SU-DHL-6 (cell line): ENCODE data around the gene ABCG1.
"Not testable (repeated sequence)": the region's sequence is repeated elsewhere in the genome, so short reads cannot be mapped to it uniquely, and the experiment has no call there.

Source experiments
- H2AFZ ChIP-seq: fragments of 200-600 bp; sonication (generic); 2 replicates; pipeline ENCODE4 v1.6.1; 2014; ENCODE audit warnings: low read depth, mild to moderate bottlenecking, moderate library complexity, mixed read lengths, antibody characterized with exemption, low read length; ENCODE audit not compliant: severe bottlenecking
- H3F3A ChIP-seq: fragments of 200-600 bp; shearing (Covaris generic); 2 replicates; pipeline ENCODE4 v1.6.0; 2016; ENCODE audit warnings: antibody characterized with exemption, mild to moderate bottlenecking; ENCODE audit not compliant: insufficient read depth
- H3K27ac ChIP-seq: fragments of 200-600 bp; sonication (generic); 2 replicates; pipeline ENCODE4 v1.5.1; 2016; ENCODE audit warnings: low read depth, mild to moderate bottlenecking, low read length, moderate library complexity, mixed read lengths
- H3K27me3 ChIP-seq: fragments of 200-600 bp; sonication (generic), shearing (Covaris generic); 2 replicates; pipeline ENCODE4 v1.6.0; 2014; ENCODE audit warnings: mild to moderate bottlenecking, low read length
- H3K36me3 ChIP-seq: fragments of 200-600 bp; sonication (generic); 2 replicates; pipeline ENCODE4 v1.6.1; 2014; ENCODE audit warnings: mild to moderate bottlenecking, low read length, mixed read lengths
- H3K4me2 ChIP-seq: fragments of 300-600, 200-600 bp; shearing (Covaris generic), sonication (generic); 2 replicates; pipeline ENCODE4 v1.6.0; 2014; ENCODE audit warnings: low read length, low read depth, mild to moderate bottlenecking; ENCODE audit not compliant: poor library complexity, severe bottlenecking
- H3K4me3 ChIP-seq: fragments of 200-600 bp; sonication (generic); 2 replicates; pipeline ENCODE4 v1.5.1; 2014; ENCODE audit warnings: antibody characterized with exemption, low read length, mild to moderate bottlenecking, mixed read lengths; ENCODE audit not compliant: insufficient read depth, poor library complexity, severe bottlenecking
- H3K79me2 ChIP-seq: fragments of 200-600 bp; sonication (generic); 2 replicates; pipeline ENCODE4 v1.6.1; 2014; ENCODE audit warnings: mild to moderate bottlenecking, low read length, moderate library complexity; ENCODE audit not compliant: insufficient read depth
- H3K9ac ChIP-seq: fragments of 200-600 bp; sonication (generic); 2 replicates; pipeline ENCODE4 v1.7.0; 2014; ENCODE audit warnings: mild to moderate bottlenecking, low read length
- H3K9me2 ChIP-seq: fragments of 200-600 bp; sonication (generic); replicated peaks from 2 replicates; pipeline ENCODE4 v1.6.1; 2014; ENCODE audit warnings: low read length; ENCODE audit not compliant: insufficient read depth
- H3K9me3 ChIP-seq: fragments of 200-600 bp; sonication (generic); 2 replicates; pipeline ENCODE4 v1.6.1; 2014; ENCODE audit warnings: low read length, mixed read lengths; ENCODE audit not compliant: insufficient read depth
- H4K20me1 ChIP-seq: fragments of 200-600 bp; sonication (generic); 2 replicates; pipeline ENCODE4 v1.6.1; 2014; ENCODE audit warnings: low read depth, mild to moderate bottlenecking, antibody characterized with exemption, low read length, moderate library complexity, mixed read lengths
- CTCF ChIP-seq: fragments of 200-600 bp; sonication (generic); IDR thresholded peaks from one replicate; pipeline ENCODE4 v1.5.1; 2017; ENCODE audit warnings: antibody characterized with exemption, mild to moderate bottlenecking, low read length, moderate library complexity; ENCODE audit not compliant: insufficient read depth, poor library complexity, severe bottlenecking
- EZH2phosphoT487 ChIP-seq: fragments of 200-600 bp; sonication (generic), shearing (Covaris generic); conservative IDR thresholded peaks from 2 replicates; pipeline ENCODE4 v1.6.1; 2018; ENCODE audit warnings: mild to moderate bottlenecking, antibody characterized with exemption, low read length, moderate library complexity, mixed read lengths

The ABCG1 gene

DNA sequence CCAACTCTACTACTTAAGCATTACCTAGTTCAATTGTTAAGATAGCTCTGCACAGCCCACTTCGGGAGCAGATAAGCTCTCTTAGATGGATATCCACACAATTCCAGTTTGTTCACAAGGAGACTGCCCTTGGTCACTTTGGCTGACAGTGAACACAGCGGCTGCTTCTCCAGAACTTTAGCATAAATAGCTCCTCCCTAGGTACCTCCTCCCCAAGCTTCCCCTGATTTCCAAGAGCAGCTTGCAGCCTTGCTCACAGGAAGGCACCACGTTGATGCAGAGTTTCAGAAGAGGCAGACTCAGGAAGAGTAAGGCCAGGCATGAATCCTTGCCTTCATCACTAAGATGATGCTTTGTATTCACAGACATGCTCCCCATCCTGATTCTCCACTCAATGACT, 71.6 kb downstream of the ABCG1 start:
- Histone ChIP-seq H3K4me3 (no peak overlapping the region), H3K27ac (no peak overlapping the region), H2AFZ (no peak overlapping the region), H4K20me1 (no peaks in the 10 kb centered on the region), H3K4me2 (no peak overlapping the region), H3K9me2 (no peaks in the 10 kb centered on the region), H3K9ac (no peak overlapping the region), H3K36me3 (no peaks in the 10 kb centered on the region), H3K79me2 (no peaks in the 10 kb centered on the region), H3K9me3 (no peaks in the 10 kb centered on the region), H3K27me3 (no peaks in the 10 kb centered on the region), H3F3A (no peaks in the 10 kb centered on the region)
- TF ChIP-seq EZH2phosphoT487 (no peak), CTCF (no peak)

DNA sequence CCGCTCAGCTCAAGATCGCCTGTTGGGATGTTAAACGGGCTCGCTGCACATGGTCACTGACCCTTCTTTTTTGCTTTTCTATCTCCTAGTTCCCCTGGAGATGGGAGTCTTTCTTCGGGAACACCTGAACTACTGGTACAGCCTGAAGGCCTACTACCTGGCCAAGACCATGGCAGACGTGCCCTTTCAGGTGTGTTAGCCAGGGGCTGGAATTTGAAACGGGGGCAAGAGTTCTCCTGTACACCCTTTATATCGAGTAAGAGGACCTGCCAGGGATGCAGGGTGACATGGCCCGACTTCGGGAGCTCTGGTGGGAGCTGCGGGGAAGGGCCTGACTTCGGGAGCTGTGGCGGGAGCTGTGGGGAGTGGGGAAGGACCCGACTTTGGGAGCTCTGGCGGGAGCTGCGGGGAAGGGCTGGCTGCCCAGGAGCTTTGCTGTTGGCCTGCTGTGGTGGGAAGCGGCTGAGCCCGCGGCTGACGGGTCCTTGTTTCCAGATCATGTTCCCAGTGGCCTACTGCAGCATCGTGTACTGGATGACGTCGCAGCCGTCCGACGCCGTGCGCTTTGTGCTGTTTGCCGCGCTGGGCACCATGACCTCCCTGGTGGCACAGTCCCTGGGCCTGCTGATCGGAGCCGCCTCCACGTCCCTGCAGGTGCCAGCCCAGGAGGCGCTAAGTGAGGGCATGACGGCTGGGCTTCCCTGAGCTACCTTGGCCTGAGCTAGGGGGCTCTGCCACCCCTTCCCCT, 72.2 kb downstream of the ABCG1 start:
- no peaks in the 10 kb centered on the region for H3K27me3 ChIP-seq
- H3K4me3 ChIP-seq: no peak overlapping the region
- no peak overlapping the region for H3K9ac ChIP-seq
- no peaks in the 10 kb centered on the region for H3K36me3 ChIP-seq
- no peaks in the 10 kb centered on the region for H4K20me1 ChIP-seq
- no peak overlapping the region for H2AFZ ChIP-seq
- H3F3A ChIP-seq: no peaks in the 10 kb centered on the region
- H3K4me2 ChIP-seq: no peak overlapping the region
- H3K79me2 ChIP-seq: no peaks in the 10 kb centered on the region
- H3K27ac ChIP-seq: no peak overlapping the region
- H3K9me3 ChIP-seq: no peaks in the 10 kb centered on the region
- TF ChIP-seq CTCF (no peak), EZH2phosphoT487 (no peak)
- H3K9me2 ChIP-seq: no peaks in the 10 kb centered on the region

GRCh38 chr21:42291751-42292562, 73.0 kb downstream of the ABCG1 start:
- no peaks in the 10 kb centered on the region for H3K27me3 ChIP-seq
- no peak overlapping the region for H2AFZ ChIP-seq
- H3K36me3 ChIP-seq: no peaks in the 10 kb centered on the region
- H3K79me2 ChIP-seq: no peaks in the 10 kb centered on the region
- H3K9me2 ChIP-seq: no peaks in the 10 kb centered on the region
- no peak overlapping the region for H3K9ac ChIP-seq
- H3F3A ChIP-seq: no peaks in the 10 kb centered on the region
- no peak overlapping the region for H3K27ac ChIP-seq
- TF ChIP-seq CTCF: no peak
- no peak for TF ChIP-seq EZH2phosphoT487
- no peaks in the 10 kb centered on the region for H4K20me1 ChIP-seq
- H3K4me3 ChIP-seq: no peak overlapping the region
- H3K4me2 ChIP-seq: no peak overlapping the region
- H3K9me3 ChIP-seq: no peaks in the 10 kb centered on the region

- not testable (repeated sequence) for H3F3A ChIP-seq, H2AFZ ChIP-seq, H3K27ac ChIP-seq, H3K9me3 ChIP-seq, H3K36me3 ChIP-seq, H3K79me2 ChIP-seq, H3K9ac ChIP-seq, H3K27me3 ChIP-seq, H3K9me2 ChIP-seq, H4K20me1 ChIP-seq, H3K4me3 ChIP-seq, H3K4me2 ChIP-seq
Measured at GRCh38 chr21:42292563-42293142, 73.7 kb downstream of the ABCG1 start.
